ENCODE measurements around the gene MGA.

MGA gene

GRCh38 chr15:41629883-41630282, 30.3 kb upstream of the MGA start:
- H3K27ac ChIP-seq (ENCODE audit: low read depth, low read length) = no peak overlapping the region
- TF ChIP-seq CTCF (IDR thresholded peaks at IDR 0.05; ENCODE audit: insufficient read depth, low read length, poor library complexity, severe bottlenecking) (no peak), EZH2phosphoT487 (conservative IDR thresholded peaks at IDR 0.05; ENCODE audit: low read length) (no peak)
- no peaks in the 10 kb centered on the region for H3F3A ChIP-seq (ENCODE audit: insufficient read depth)
- no peak overlapping the region for H3K4me2 ChIP-seq (ENCODE audit: low read depth, low read length, poor library complexity, severe bottlenecking)
- H3K9ac ChIP-seq (ENCODE audit: low read length) = no peak overlapping the region
- H3K79me2 ChIP-seq (ENCODE audit: insufficient read depth, low read length) = no peaks in the 10 kb centered on the region
- no peak overlapping the region for H2AFZ ChIP-seq (ENCODE audit: low read depth, low read length, severe bottlenecking)
- no peaks in the 10 kb centered on the region for H3K9me2 ChIP-seq (replicated peaks; ENCODE audit: insufficient read depth, low read length)
- no peaks in the 10 kb centered on the region for H3K36me3 ChIP-seq (ENCODE audit: low read length)
- H3K9me3 ChIP-seq (ENCODE audit: insufficient read depth, low read length) = no peaks in the 10 kb centered on the region
- no peak overlapping the region for H3K4me3 ChIP-seq (ENCODE audit: insufficient read depth, low read length, poor library complexity, severe bottlenecking)
- H4K20me1 ChIP-seq (ENCODE audit: low read depth, low read length) = no peaks in the 10 kb centered on the region
- no peaks in the 10 kb centered on the region for H3K27me3 ChIP-seq (ENCODE audit: low read length)

GRCh38 chr15:41630616-41631217, 29.5 kb upstream of the MGA start:
- H4K20me1 ChIP-seq (ENCODE audit: low read depth, low read length) = no peaks in the 10 kb centered on the region
- no peak overlapping the region for H3K9ac ChIP-seq (ENCODE audit: low read length)
- H2AFZ ChIP-seq (ENCODE audit: low read depth, low read length, severe bottlenecking) = no peak overlapping the region
- H3F3A ChIP-seq (ENCODE audit: insufficient read depth) = no peaks in the 10 kb centered on the region
- no peaks in the 10 kb centered on the region for H3K9me2 ChIP-seq (replicated peaks; ENCODE audit: insufficient read depth, low read length)
- H3K4me2 ChIP-seq (ENCODE audit: low read depth, low read length, poor library complexity, severe bottlenecking) = no peak overlapping the region
- no peak for TF ChIP-seq EZH2phosphoT487 (conservative IDR thresholded peaks at IDR 0.05; ENCODE audit: low read length)
- no peak for TF ChIP-seq CTCF (IDR thresholded peaks at IDR 0.05; ENCODE audit: insufficient read depth, low read length, poor library complexity, severe bottlenecking)
- H3K27me3 ChIP-seq (ENCODE audit: low read length) = no peaks in the 10 kb centered on the region
- no peaks in the 10 kb centered on the region for H3K79me2 ChIP-seq (ENCODE audit: insufficient read depth, low read length)
- no peak overlapping the region for H3K4me3 ChIP-seq (ENCODE audit: insufficient read depth, low read length, poor library complexity, severe bottlenecking)
- no peak overlapping the region for H3K27ac ChIP-seq (ENCODE audit: low read depth, low read length)
- no peaks in the 10 kb centered on the region for H3K36me3 ChIP-seq (ENCODE audit: low read length)
- no peaks in the 10 kb centered on the region for H3K9me3 ChIP-seq (ENCODE audit: insufficient read depth, low read length)

GRCh38 chr15:41631880-41632470, 28.2 kb upstream of the MGA start:
- no peak overlapping the region for H3K9ac ChIP-seq (ENCODE audit: low read length)
- H3K4me3 ChIP-seq (ENCODE audit: insufficient read depth, low read length, poor library complexity, severe bottlenecking) = no peak overlapping the region
- no peaks in the 10 kb centered on the region for H4K20me1 ChIP-seq (ENCODE audit: low read depth, low read length)
- H3K27me3 ChIP-seq (ENCODE audit: low read length) = no peaks in the 10 kb centered on the region
- no peaks in the 10 kb centered on the region for H3F3A ChIP-seq (ENCODE audit: insufficient read depth)
- no peak overlapping the region for H3K27ac ChIP-seq (ENCODE audit: low read depth, low read length)
- H3K9me3 ChIP-seq (ENCODE audit: insufficient read depth, low read length) = no peaks in the 10 kb centered on the region
- no peak for TF ChIP-seq CTCF (IDR thresholded peaks at IDR 0.05; ENCODE audit: insufficient read depth, low read length, poor library complexity, severe bottlenecking)
- no peak for TF ChIP-seq EZH2phosphoT487 (conservative IDR thresholded peaks at IDR 0.05; ENCODE audit: low read length)
- H3K79me2 ChIP-seq (ENCODE audit: insufficient read depth, low read length) = no peaks in the 10 kb centered on the region
- no peak overlapping the region for H2AFZ ChIP-seq (ENCODE audit: low read depth, low read length, severe bottlenecking)
- H3K36me3 ChIP-seq (ENCODE audit: low read length) = no peaks in the 10 kb centered on the region
- no peaks in the 10 kb centered on the region for H3K9me2 ChIP-seq (replicated peaks; ENCODE audit: insufficient read depth, low read length)
- H3K4me2 ChIP-seq (ENCODE audit: low read depth, low read length, poor library complexity, severe bottlenecking) = no peak overlapping the region

All from SU-DHL-6 (cell line).